ENCODE data around the gene BRF1.

Gene BRF1

GRCh38 chr14:105181549-105182295, 119.1 kb downstream of the BRF1 start:
- TF ChIP-seq CTCF (IDR thresholded peaks at IDR 0.05; ENCODE audit: low read depth, low read length), result no peak
- no peak for DNase-seq (ENCODE audit: low read depth in 2 of 2)
- no peak overlapping the region for H3K4me3 ChIP-seq (replicated peaks in 1 of 2; ENCODE audit: low read depth in 2 of 2, low read length in 2 of 2)

- peak; percentile 28 to 54 for DNase-seq (ENCODE audit: low read depth in 2 of 2)
- no peak for TF ChIP-seq CTCF (IDR thresholded peaks at IDR 0.05; ENCODE audit: low read depth, low read length)
- H3K4me3 ChIP-seq (replicated peaks in 1 of 2; ENCODE audit: low read depth in 2 of 2, low read length in 2 of 2), result peak within 1 kb of the TSS; percentile 58 to 61
Observed at GRCh38 chr14:105180592-105181548, 119.9 kb downstream of the BRF1 start, which contains the start of gene NUDT14. Gene NUDT14 (minus strand): TSS chr14:105181312. CDS start chr14:105181209, 103 bp downstream.

DNA sequence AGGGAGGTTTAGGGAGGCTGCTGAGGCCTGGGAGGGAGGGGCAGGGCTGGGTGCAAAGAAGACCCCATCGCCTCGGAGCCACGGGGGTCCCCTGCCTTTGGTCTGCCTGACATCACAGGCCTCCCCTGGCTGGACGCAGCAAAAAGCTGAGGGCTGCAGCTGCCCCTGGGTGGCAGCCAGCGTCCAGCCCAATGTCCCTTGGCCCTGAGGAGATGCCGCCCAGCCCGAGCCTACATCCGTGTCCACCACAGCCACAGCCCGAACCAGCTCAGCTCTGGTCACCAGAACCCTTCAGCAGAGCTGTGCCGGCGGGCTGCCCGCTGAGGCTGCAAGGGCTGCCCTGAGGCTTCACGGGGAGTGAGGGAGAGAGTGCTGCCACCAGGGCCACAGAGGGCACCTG, 121.6 kb downstream of the BRF1 start:
- TF ChIP-seq CTCF (IDR thresholded peaks at IDR 0.05; ENCODE audit: low read depth, low read length), result no peak
- H3K4me3 ChIP-seq (replicated peaks in 1 of 2; ENCODE audit: low read depth in 2 of 2, low read length in 2 of 2), result no peak overlapping the region

GRCh38 chr14:105178868-105179140, 122.0 kb downstream of the BRF1 start:
- no peak for TF ChIP-seq CTCF (IDR thresholded peaks at IDR 0.05; ENCODE audit: low read depth, low read length)
- no peak for DNase-seq (ENCODE audit: low read depth in 2 of 2)
- no peak overlapping the region for H3K4me3 ChIP-seq (replicated peaks in 1 of 2; ENCODE audit: low read depth in 2 of 2, low read length in 2 of 2)

More for the DNA sequence above, 121.6 kb downstream of the BRF1 start:
- no peak for DNase-seq (ENCODE audit: low read depth in 2 of 2)

- DNase-seq (ENCODE audit: low read depth in 2 of 2), result no peak
- TF ChIP-seq CTCF (IDR thresholded peaks at IDR 0.05; ENCODE audit: low read depth, low read length), result no peak
- H3K4me3 ChIP-seq (replicated peaks in 1 of 2; ENCODE audit: low read depth in 2 of 2, low read length in 2 of 2), result no peak overlapping the region
Observed at GRCh38 chr14:105178069-105178867, 122.5 kb downstream of the BRF1 start.

- H3K4me3 ChIP-seq (replicated peaks in 1 of 2; ENCODE audit: low read depth in 2 of 2, low read length in 2 of 2), result no peak overlapping the region
- no peak for DNase-seq (ENCODE audit: low read depth in 2 of 2)
- no peak for TF ChIP-seq CTCF (IDR thresholded peaks at IDR 0.05; ENCODE audit: low read depth, low read length)
Observed at GRCh38 chr14:105177082-105177481, 123.7 kb downstream of the BRF1 start.
